ENCODE data around the gene NBEA.
"Not testable (repeated sequence)": the region's sequence is repeated elsewhere in the genome, so short reads cannot be mapped to it uniquely, and the experiment has no call there.

Gene NBEA

DNA sequence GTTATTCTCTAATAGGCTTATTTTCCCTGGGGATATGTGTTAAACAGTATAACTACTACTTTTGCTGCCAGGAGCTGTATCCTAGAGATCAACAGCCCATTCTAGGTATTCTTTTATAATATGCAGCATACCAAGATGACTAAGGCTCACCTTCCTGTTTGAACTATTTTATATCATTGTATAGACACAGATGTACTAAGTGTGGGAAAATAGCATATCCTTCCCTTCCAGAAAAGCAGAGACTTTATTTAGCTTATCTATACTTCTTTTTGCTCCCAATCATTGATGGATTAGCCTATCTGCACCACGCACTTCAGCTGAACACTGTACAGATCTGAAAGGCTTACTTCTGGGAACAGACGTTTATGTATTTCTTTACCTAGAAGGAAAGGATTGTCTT is 451.8 kb downstream of the NBEA start:
- no peak for DNase-seq

DNA sequence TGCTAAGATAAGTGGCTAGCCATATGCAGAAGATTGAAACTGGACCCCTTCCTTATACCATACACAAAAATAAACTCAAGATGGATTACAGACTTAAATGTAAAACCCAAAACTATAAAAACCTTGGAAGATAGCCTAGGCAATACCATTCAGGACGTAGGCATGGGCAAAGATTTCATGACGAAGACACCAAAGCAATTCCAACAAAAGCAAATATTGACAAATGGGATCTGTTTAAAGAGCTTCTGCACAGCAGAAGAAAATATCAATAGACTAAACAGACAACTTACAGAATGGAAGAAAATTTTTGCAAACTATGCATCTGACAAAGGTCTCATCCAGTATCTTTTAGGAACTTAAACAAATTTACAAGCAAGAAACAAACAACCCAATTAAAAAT is 466.2 kb downstream of the NBEA start:
- not testable (repeated sequence) for DNase-seq

DNA sequence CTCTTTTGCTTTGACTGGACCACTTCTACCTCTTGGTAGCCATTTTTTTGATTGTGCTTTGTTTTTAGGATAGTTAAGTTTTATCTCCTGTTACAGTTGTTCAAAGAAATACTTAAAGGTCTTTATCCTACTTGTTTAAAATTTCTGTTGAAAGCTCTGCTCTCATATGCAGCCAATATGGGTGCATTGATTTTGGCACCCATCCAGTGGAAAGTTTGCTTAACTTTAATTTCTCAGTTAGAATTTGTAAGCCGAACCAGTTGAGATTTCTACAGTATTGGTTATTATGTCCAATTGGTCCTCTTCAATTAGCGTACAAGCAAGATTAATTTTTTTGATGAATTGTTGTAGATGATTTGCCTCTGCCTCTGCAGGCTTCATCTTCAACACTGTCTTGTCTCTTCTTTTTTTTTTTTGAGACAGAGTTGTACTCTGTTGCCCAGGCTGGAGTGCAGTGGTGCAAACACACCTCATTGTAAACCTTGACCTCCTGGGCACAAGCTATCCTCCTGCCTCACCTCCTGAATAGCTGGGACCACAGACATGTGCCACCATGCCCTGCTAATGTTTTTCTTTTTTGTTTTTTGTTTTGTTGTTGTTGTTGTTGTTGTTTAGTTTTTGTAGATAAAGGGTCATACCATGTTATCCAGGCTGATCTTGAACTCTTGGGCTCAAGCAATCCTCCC is 469.1 kb downstream of the NBEA start:
- DNase-seq = no peak

DNA sequence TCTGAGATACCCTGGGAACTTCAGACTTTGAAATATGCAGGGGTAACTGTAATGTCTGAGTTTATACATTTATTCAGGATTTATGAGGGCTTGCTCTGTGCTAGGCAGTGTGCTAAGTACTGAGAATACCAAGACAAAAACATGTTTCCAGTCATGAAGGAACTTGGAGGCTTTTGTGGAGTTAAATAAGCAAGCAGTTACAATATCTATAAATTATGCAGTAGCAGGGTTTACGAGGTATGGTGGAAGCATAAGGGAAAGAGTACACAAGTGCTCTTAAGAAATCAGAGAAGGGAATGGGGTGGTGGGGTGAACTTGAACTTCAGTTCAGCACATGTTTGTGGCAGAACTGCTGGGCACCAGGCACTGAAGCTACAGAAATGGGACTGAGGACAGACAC is 506.4 kb downstream of the NBEA start:
- DNase-seq = no peak

DNA sequence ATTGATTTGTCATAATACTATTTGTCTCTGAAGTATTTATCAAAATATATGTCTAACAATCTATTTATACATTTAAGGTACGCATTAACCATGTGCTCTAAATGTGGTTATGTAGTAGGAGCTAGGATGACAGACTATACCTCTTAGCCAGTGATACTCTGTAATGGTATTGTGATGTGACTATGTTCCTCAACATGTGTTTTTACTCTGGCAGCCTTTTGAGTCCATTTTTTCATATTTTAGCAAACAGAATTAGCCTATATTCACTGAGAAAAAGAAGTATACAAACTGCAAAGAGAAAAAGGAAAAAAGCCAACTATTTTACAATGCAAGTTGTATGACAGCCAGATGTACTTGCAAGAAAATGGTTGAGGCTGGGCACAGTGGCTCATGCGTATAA is 507.8 kb downstream of the NBEA start:
- DNase-seq = no peak

DNA sequence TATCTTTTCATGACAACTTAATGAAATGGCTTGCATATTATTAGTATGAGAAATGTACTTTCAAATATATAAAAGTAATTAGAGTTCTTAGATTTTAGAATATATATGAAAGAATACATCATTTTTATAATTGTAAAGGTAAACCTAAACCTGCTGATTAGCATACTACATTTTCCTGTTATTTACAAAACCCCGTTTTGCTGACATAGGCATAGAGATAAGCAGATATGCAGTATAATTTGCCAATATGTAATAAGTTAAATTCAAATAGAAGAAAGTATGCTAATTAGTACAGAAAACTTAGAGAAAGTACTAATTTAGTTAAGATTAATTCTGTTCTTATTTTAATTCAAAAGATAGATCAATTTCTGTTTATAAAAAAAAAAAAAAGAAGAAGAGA is 513.0 kb downstream of the NBEA start:
- no peak for DNase-seq

DNA sequence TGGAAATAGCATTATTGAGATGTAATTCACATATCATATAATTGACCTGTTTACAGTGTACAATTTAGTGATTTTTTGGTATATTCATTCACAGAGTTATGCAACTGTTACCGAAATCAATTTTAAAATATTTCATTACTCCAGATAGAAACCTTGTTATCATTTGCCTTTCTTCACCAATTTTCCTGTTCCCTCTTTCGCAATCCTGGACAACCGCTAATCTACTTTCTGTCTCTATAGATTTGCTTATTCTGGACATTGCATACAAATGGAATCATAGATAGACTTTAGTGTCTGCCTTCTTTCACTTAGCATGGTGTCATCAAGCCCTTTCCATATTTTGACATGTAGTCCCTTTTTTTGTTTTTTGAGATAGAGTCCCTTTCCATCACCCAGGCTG is 515.2 kb downstream of the NBEA start:
- DNase-seq = no peak

DNA sequence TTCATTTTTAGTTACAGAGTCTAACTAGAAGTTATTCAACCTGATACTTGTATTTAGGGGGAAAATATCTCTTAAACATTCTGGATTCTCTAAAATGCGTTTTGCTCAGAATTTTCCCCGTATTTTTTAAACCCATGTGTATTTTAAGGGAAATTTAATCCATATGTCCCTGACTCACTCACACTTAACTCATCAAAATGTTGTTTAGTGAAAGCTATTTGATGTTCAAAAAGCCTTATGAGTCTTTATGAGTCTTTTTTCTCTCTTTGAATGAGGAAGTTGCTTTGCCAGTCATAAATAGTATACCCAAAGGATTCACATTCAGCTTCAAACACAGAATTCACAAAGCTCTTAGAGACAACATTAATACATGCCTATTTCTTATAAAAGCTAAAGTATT is 518.0 kb downstream of the NBEA start:
- DNase-seq = no peak

DNA sequence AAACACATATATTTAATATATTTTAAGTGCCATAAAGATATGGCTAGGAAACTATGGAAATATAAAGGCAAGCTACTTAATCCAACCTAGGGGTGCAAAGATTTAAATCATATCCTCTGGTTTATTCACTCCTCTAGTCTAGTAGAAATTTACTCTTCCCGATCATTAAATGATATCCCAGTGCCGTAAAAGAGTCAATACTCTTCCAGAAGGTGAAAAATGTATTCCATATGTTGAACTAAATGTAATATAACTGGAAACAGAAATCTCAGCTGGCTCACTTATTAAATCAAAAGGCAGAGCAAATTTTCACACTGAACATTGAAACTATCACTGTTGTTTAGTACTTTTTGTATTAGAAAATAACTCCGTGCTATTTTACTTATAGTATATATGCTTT is 523.3 kb downstream of the NBEA start:
- no peak for DNase-seq

DNA sequence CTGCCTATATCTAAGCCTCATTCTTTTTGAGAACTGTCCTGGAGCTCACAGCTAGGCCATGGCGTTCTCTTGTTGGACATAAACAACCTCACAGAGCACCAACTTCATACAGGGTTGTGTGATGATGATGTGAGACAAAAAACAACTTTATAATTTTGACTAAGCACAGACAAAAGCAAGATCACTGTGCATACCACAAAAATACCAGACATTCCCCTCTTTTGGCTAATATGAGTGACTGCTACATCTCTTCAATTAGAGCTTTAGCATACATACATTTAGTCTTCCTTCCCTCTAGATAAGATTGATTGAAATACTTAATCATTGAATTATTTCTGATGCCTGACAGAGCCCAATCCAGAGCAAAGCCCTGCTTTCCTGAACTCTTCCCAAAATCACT is 526.1 kb downstream of the NBEA start:
- no peak for DNase-seq

DNA sequence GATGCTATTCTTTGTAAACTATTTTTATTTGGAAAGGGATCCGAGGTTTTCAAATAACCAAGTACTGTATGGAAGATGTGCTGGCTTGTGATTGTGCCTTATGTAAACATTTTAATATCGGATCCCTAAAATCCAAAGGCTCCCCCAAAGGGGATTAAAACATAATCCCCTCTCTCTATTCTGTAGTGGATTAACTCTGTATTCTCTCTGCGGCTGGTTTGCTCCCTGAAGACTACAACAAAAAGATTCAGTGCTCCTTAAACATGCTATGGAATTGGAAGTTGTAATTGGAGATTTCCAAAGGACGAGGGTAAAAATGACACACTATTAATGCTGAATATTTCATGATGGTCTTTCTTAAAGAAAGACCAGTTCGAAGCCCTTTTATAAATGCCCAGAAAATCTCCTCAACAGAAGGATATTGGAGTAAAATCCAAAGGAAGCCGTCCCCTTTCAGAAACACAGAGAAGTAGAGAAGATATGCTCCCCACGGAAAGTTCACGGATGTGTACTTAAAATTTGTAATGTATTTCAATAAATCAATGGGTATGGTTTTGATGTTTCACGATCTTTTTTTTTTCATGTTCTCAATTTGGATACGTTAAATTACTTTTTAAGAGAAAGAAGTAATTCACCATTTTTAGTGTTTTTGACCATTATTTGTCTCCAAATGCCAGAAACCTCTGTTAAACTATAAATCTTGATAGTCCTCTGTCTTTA is 527.9 kb downstream of the NBEA start:
- no peak for DNase-seq

DNA sequence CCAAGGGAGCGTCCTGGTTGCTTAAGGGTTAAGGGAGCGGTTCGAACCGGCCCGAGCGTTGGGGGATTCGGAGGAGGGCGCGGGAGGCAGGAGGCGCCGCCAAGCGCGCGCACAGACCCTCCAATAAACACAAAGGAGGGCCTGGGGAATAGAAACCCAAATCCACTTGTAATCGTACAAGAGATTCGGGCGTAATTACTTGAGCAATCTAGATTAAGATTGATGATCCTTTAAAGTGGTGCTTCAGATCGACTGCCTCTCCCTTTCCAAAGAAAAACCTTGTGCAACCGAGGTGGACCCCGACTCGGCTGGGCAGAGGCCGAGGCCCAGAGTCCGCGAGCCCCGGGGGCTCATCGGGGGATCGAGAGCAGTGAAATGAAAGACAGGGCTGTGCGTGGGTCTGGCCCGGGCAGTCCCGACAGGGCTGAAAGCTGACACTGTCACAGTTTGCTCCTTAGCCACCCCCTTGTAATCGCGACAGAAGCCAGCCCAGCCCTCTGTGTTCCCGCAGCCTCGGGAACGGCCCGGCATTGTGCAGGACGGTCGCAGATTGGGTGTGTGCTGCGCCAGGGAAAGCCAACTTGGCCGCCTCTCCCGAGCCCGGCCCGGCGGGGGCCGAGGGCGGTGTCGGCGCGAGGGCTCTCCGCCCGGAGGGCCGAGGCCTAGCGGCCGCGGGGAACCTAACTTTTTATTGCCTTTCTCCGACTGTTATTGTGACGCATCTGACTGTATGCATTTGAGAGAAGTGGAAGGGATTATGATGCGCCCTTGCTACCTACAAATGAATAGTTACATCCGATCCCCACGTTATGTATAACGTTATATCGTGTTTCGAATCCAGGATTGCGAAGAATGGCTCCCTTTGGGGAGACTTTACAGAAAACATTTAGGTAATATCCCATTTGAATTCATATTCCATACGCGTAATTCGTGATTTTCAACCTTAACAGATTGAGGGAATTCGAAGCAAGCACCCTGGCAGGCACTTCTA is 528.9 kb downstream of the NBEA start:
- DNase-seq = no peak

DNA sequence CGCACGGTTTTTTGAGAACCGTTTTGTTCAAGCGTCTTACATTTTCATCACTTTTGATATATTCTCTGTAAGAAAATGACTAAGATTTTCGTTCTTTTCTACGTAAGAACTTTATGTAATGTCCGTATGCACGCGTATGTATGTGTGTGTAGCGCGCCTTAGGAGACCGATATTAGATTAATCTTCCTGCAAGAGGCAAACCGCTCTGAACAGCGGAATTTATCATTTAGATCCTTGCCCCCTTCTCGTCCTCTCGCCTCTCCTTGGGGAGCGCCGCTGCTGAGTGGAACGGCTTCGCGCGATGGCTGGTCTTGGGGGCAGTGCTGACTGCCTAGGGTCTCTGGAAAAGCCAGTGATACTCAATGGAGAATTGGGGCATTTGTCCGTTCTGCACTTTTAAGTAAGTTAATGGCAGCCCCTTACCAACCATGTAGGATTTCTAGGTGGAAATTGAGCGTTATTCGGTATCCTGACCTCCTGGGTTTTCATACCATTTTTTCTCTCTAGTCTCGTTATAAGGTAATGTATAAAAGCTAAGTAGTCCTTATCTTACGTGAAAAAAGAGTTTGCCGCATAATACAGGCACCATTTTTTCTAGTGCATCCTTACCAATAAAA is 529.7 kb downstream of the NBEA start:
- DNase-seq = no peak

DNA sequence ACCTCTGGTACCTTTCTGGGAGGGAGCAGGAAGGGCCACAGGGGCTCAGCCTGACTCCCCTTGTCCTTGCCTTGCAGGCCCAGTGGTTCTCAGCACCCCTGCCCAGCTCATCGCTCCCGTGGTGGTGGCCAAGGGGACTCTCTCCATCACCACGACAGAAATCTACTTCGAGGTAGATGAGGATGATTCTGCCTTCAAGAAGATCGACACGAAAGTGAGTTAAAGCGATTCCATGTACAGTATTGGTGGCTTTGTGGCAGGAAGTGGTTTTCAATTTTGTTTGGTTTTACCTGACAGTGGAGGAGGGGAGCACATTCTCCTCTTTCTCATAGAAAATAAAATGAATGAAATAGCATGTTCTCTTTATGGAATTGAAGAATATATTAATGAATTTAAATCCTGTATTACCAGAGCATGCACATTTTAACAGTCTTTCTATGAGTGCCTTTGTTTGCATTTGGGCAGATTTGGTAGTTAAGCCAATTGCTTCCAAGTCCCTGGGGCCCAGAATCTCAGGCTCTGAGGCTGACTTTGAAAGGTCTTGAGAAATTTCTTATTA is 530.3 kb downstream of the NBEA start:
- no peak for DNase-seq

DNA sequence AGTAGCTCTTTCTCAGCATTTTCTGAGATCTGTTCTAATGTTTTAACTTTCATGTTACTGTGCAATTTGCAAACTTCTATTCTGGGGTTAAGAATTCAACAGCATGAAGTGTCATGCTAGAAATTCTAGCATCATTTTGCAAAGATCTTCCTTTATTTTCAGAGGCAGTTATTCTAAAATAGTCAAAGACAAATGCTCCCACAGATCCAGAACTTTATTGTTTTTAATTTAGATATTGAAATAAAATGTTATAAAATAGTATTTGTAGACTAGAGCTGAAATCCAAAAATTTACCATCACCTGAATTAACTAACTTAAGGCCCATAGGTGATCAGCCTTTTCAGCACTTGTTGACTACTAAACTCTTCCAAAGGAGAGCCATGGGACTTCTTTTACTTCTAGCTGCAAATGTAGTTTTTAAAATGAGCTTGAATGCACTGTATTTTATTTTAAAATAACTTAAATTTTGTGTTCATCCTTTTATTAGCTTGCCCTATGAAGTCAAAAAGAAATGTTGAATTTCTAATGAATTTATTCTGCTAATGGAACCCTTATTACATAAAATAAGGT is 531.2 kb downstream of the NBEA start:
- no peak for DNase-seq

DNA sequence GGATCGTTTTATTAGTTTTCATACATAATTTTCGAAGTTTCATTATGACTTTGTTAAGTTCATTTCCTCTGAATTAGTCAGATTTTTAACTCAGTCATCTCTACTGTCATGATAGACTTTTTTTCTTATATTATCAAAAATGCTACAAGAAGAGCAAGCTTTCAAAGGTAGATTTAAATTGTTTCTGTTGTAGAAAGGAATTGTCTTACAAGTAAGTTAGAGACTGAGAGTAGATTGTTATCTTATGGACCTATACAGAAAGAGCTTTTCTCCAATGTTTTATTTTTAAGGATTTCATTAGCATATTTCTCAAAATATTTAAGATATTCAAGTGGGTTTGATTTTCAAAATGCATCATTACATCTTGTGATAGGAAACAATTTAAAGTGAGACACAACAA is 531.7 kb downstream of the NBEA start:
- no peak for DNase-seq

DNA sequence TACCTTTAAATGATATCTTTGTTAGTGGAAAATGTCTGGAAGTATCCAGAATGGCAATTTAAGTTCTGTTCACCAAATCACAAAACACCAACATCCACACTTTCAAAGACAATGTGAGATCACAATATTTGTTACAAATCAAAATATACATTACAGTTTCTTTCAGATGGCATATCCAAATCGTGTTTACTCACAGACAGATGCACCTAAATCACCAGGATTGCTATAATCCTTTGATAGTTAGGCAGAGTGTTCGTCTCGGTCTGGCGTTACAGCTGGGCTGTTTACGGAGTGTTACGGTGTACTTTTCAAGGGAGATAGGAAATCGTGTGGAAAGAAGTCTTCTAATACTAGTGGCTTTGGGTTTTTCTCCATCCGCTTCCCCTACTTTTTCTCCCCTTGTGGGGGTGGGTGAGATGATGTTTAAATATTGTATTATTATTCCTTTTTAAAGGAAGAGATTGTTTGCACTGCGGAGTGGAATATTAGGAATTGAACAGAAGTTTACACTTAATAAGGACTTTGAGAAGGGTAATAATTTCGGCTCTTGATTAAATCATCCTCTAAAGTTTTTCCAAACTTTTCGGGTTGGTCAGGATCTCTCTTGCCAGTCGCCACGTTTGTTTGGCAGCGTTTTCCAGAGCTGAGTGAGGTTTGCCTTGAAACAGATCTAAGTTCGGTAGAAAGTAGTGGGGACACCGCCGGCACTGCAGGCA is 532.6 kb downstream of the NBEA start:
- DNase-seq = no peak

DNA sequence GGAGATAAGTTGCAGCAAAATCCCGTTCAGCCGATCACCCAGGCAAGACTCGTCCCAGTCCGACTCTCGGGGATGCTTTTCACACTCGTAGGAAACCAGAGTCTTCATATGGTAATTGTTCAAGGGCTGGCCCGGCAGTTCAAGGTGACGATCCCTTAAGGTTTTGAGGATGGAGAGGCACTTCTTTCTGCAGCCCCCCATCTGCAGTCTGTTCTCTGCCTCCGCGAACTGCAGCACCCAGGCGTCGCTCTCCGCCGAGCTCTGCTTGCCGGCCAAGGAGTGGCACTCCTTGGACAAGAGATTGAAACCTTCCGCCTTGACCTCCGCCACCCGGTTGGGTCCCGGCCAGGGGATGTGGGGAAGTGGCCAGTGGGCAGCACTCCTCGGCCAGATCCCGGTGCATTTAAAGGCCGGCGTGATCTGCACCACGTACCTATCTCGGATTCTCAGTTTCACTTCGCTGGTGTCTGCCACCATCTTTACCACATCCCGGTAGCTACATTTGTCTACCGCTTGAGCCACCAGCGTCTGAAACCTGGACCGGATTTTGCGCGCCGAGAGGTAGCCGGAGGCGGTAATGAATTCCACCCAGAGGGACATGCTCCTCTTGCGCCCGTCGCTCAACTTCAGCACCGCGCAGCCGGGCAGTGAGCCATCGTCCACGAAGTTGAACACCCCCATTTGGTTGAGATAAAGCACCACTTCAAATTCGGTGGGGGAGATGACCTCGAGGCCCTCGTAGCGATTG is 533.3 kb downstream of the NBEA start:
- no peak for DNase-seq

DNA sequence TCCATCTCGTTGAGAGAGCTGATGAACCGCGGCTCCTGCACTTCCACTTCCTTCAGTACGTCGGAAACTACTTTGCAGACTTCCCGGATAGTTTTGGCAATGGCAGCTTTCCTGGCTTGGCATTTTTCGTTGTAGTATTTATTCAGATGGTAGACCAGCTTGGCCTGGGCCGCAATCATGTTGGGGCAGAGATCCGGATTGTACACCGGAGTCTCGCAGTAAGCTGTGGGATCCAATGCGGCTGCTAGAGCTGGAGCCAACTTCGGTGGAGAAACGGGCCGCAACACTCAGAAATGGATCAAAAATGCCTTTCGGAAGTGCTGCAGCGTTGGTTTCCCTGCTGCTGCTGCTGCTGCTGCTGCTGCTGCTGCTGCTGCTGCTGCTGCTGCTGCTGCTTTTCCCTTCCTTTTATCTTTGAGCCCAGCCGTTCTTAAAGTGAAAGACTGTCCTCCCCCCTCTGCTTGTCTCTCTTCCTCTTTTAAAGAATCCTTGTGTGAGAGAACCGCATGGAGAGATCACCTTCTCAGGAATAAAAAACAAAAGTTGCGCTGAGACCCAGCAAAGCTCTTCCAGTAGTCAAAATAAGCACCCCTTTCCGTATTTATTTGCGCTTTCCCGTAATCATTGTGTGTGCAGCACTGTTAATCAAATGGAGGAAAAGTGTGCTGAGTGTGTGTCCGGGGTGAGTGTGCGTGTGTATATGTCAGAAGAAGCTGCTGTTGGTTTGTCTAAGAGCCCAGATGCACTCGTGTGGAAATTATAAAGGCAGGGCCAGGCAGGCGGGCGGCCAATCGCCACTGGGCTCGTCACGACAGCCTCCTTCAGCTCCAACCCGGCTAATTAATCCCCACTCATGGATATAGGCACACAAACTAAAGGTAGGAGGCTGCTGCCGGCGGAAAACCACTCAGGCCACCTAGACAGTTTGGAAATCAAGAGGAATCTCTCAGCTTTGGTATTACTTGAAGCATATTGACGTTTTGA is 534.2 kb downstream of the NBEA start, which contains the start of gene MAB21L1:
TSS of gene MAB21L1 (minus strand) at position 730 of the 984 bp plus-strand sequence. CDS start at position 179, 551 bp downstream.
- DNase-seq = peak; percentile 68

All from NCI-H748 treated with DMSO at 0.1 percent for 48 hours (cell line).